Peyer's patch (tissue), 4 donors: ENCODE measurements around the gene LMNTD1.

Experiments
- CTCF ChIP-seq, 6 experiments: fragments of 450-650 bp in 4 of 6; fragments of 200-600 bp in 2 of 6; sonication (generic) in 1 of 6; IDR thresholded peaks; one replicate each; pipeline ENCODE4 v1.5.1; 2017 to 2019; ENCODE audit warnings: antibody characterized with exemption in 6 of 6, mild to moderate bottlenecking in 3 of 6, moderate library complexity in 1 of 6
- POLR2A ChIP-seq, 2 donors: fragments of 450-650 bp; IDR thresholded peaks; one replicate each; pipeline ENCODE4 v1.5.1; 2017; ENCODE audit warnings: antibody characterized with exemption in 2 of 2, mild to moderate bottlenecking in 2 of 2, moderate library complexity in 2 of 2

- no peak for TF ChIP-seq CTCF (IDR thresholded peaks at IDR 0.05)
- TF ChIP-seq POLR2A (IDR thresholded peaks at IDR 0.05): no peak
Measured at GRCh38 chr12:25533150-25533549, 19.9 kb downstream of the LMNTD1 start.
